Cardiac muscle cell (in vitro differentiated cells and primary cell): ENCODE results near the gene GASK1B. TPM values are rescaled to one million over a fixed set of nuclear protein-coding genes. Genes with fewer than 3 reads are reported as not detected.

Source experiments
- DNase-seq, 2 donors: peaks; one replicate each; pipeline versions ENCODE4 v3.0.0 to v3.0.0-alpha.2; 2010 to 2017; ENCODE audit warnings: low read depth in 1 of 2, low spot score in 1 of 2
- H3K27ac ChIP-seq: fragments of 200-600 bp; sonication (generic); 2 replicates; pipeline ENCODE4 v1.5.1; 2016
- H3K27me3 ChIP-seq: fragments of 200-600 bp; sonication (generic); 2 replicates; pipeline ENCODE4 v1.6.0; 2016; ENCODE audit warnings: control low read depth
- H3K36me3 ChIP-seq: fragments of 200-600 bp; sonication (generic); 2 replicates; pipeline ENCODE4 v1.5.1; 2016; ENCODE audit warnings: control low read depth
- H3K4me1 ChIP-seq: fragments of 200-600 bp; sonication (generic); 2 replicates; pipeline ENCODE4 v1.8.1; 2017; ENCODE audit warnings: low read depth, mild to moderate bottlenecking, mixed run types
- H3K4me3 ChIP-seq: fragments of 200-600 bp; sonication (generic); 2 replicates; pipeline ENCODE4 v1.5.1; 2016; ENCODE audit warnings: mild to moderate bottlenecking
- H3K9me3 ChIP-seq: fragments of 200-600 bp; sonication (generic); 2 replicates; pipeline ENCODE4 v1.5.1; 2017; ENCODE audit warnings: low read depth, mild to moderate bottlenecking, control low read depth
- CTCF ChIP-seq: IDR thresholded peaks from 2 replicates; pipeline ENCODE4 v1.5.1; 2012; ENCODE audit warnings: low read depth, mild to moderate bottlenecking, low read length
- polyA plus RNA-seq: library from polyadenylated mRNA; unstranded; fragments of >200 nt; fragmentation: Nextera tagmentation; extraction: Ambion mirVana; gene quantifications from 2 replicates; pipeline ENCODE4 v1.2.1, GENCODE V29; 2016
- total RNA-seq: library from RNA; depleted of rRNA; stranded (reverse); fragments of >200 nt; gene quantifications from 2 replicates; pipeline ENCODE4 v1.2.3, GENCODE V29; 2016

The GASK1B gene
- total and polyA plus RNA-seq, 2 experiments from 2014 or later: 8.5 to 19.1 TPM

GRCh38 chr4:158186815-158187214, 14.0 kb upstream of the GASK1B start:
- no peaks in the 10 kb centered on the region for H3K27me3 ChIP-seq
- peaks cover 3% of the 10 kb centered on the region for H3K4me1 ChIP-seq
- H3K36me3 ChIP-seq: no peaks in the 10 kb centered on the region
- no peak for TF ChIP-seq CTCF
- no peaks in the 10 kb centered on the region for H3K9me3 ChIP-seq
- H3K27ac ChIP-seq: no peak overlapping the region
- H3K4me3 ChIP-seq: no peak overlapping the region
- DNase-seq: no peak

DNA sequence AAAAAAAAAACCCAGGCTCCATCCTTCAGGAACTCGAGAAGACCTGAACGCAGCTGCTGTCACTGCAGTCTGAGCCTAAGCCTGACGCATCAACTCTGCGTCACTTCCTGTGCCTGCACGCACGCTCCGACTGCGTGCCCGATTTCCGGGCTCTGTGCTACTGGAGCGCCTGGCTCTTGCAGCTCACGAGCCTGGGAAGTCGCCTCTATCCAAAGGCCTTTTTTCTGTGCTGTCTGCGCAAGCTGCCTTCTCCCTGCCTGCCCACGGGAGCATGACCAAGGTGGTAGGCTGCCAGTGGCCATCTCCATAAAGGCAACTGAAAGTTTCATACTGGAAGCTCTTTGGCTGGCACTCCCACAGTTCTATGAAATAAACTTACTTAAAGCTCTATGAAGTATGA, 9.9 kb upstream of the GASK1B start:
- no peaks in the 10 kb centered on the region for H3K9me3 ChIP-seq
- no peak overlapping the region for H3K27ac ChIP-seq
- H3K4me3 ChIP-seq: no peak overlapping the region
- H3K27me3 ChIP-seq: no peaks in the 10 kb centered on the region
- no peaks in the 10 kb centered on the region for H3K36me3 ChIP-seq
- H3K4me1 ChIP-seq: peaks cover 3% of the 10 kb centered on the region
- DNase-seq: no peak
- TF ChIP-seq CTCF: no peak

GRCh38 chr4:158181906-158182305, 9.1 kb upstream of the GASK1B start:
- H3K27me3 ChIP-seq: no peaks in the 10 kb centered on the region
- no peak overlapping the region for H3K4me3 ChIP-seq
- no peaks in the 10 kb centered on the region for H3K9me3 ChIP-seq
- no peak for TF ChIP-seq CTCF
- no peak overlapping the region for H3K27ac ChIP-seq
- H3K4me1 ChIP-seq: peaks cover 3% of the 10 kb centered on the region
- no peak for DNase-seq
- no peaks in the 10 kb centered on the region for H3K36me3 ChIP-seq

DNA sequence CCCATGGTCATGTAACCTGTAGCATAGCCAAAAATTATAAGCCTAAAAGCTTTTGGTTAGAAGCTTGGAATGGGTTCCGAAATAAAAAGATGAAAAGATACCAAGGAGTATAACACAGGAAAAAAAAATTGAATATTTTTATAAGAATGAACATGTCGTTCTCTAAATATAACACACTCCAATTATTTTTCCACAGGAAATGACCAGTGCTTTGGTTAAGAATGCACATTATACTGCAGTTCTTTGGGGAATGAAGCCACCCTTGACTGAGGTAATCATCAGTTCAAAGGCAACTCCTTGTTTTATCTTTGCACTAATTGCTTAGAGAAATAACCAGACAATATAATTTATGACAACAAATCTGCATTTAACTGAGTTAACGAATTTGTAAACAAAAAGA, 6.6 kb upstream of the GASK1B start:
- H3K4me3 ChIP-seq: no peak overlapping the region
- no peak for DNase-seq
- H3K36me3 ChIP-seq: no peaks in the 10 kb centered on the region
- H3K4me1 ChIP-seq: peaks cover 7% of the 10 kb centered on the region
- no peaks in the 10 kb centered on the region for H3K27me3 ChIP-seq
- H3K9me3 ChIP-seq: no peaks in the 10 kb centered on the region
- no peak overlapping the region for H3K27ac ChIP-seq
- no peak for TF ChIP-seq CTCF

DNA sequence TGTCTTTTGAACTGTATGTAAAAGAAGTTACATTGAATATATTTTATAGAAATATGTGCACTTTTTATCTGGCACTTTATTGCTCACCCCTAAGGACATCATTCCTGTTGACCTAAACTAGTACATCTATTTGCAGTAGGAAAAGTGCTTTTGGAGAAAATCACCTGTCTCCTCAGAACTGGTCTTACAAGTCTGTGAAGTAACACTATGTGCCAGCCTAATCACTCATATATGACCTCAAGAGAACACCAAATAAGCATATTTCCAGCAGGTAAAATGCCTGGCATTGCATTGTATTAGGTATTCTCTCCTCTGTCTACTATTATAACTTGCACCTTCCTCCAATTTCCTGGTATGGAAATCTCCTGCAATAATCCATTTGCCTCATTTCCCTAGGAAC, 4.0 kb upstream of the GASK1B start:
- Histone ChIP-seq H3K27ac (no peak overlapping the region), H3K4me1 (peaks cover 23% of the 10 kb centered on the region)
- TF ChIP-seq CTCF: no peak

DNA sequence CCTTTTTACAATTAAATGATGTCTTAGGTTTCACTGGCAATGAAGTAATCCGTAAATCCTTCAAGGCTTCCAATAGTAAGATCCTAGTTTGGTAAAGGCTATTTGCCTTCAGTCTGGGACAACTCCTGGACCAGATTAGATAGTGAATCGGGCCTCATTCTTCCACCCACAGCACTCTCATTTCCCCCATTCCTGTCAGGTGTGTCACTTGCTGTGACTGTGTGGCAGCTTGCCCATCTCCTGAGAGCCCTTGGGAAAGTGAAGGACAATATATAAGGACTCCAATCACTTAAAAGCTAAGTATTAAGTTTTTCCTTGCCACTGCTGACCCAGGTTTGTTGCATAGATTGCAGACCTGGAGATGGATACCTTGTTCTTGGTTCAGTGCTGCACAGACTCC, 3.3 kb upstream of the GASK1B start:
- no peak for DNase-seq
- no peaks in the 10 kb centered on the region for H3K9me3 ChIP-seq
- no peak overlapping the region for H3K4me3 ChIP-seq
- TF ChIP-seq CTCF: no peak
- H3K4me1 ChIP-seq: peaks cover 30% of the 10 kb centered on the region
- no peaks in the 10 kb centered on the region for H3K27me3 ChIP-seq
- no peak overlapping the region for H3K27ac ChIP-seq
- no peaks in the 10 kb centered on the region for H3K36me3 ChIP-seq

More for the DNA sequence above, 4.0 kb upstream of the GASK1B start:
- DNase-seq: no peak
- no peak overlapping the region for H3K4me3 ChIP-seq
- no peaks in the 10 kb centered on the region for H3K27me3 ChIP-seq
- no peaks in the 10 kb centered on the region for H3K36me3 ChIP-seq
- no peaks in the 10 kb centered on the region for H3K9me3 ChIP-seq
